HUES64 (cell line): ENCODE results near the gene HSPA1L.
"Not testable (repeated sequence)": the region's sequence is repeated elsewhere in the genome, so short reads cannot be mapped to it uniquely, and the experiment has no call there.

ENCODE experiments used
- H3K27ac ChIP-seq: 2 replicates; pipeline ENCODE4 v1.7.0; 2013; ENCODE audit warnings: low read depth, low read length, inconsistent platforms
- H3K27me3 ChIP-seq: 2 replicates; pipeline ENCODE4 v1.6.1; 2013; ENCODE audit warnings: mild to moderate bottlenecking, low read length; ENCODE audit not compliant: insufficient read depth
- H3K36me3 ChIP-seq: 2 replicates; pipeline ENCODE4 v1.6.1; 2013; ENCODE audit warnings: mild to moderate bottlenecking, low read length; ENCODE audit not compliant: insufficient read depth
- H3K4me1 ChIP-seq: 2 replicates; pipeline ENCODE4 v1.6.1; 2013; ENCODE audit warnings: mild to moderate bottlenecking, low read length, moderate library complexity; ENCODE audit not compliant: insufficient read depth
- H3K4me3 ChIP-seq: 2 replicates; pipeline ENCODE4 v1.5.1; 2013; ENCODE audit warnings: mild to moderate bottlenecking, low read length, moderate library complexity
- H3K9ac ChIP-seq: 2 replicates; pipeline ENCODE4 v1.6.1; 2013; ENCODE audit warnings: mild to moderate bottlenecking, low read depth, low read length
- H3K9me3 ChIP-seq: 2 replicates; pipeline ENCODE4 v1.6.1; 2013; ENCODE audit warnings: low read depth, low read length; ENCODE audit not compliant: insufficient read depth
- WGBS: fragments of 150-250, 120-280 bp; methylation state at CpG from one replicate; pipeline ENCODE4 v1.1.7; 2013; ENCODE audit warnings: missing lambda C conversion rate; 5-methylcytosine and 5-hydroxymethylcytosine counted together

Gene HSPA1L

DNA sequence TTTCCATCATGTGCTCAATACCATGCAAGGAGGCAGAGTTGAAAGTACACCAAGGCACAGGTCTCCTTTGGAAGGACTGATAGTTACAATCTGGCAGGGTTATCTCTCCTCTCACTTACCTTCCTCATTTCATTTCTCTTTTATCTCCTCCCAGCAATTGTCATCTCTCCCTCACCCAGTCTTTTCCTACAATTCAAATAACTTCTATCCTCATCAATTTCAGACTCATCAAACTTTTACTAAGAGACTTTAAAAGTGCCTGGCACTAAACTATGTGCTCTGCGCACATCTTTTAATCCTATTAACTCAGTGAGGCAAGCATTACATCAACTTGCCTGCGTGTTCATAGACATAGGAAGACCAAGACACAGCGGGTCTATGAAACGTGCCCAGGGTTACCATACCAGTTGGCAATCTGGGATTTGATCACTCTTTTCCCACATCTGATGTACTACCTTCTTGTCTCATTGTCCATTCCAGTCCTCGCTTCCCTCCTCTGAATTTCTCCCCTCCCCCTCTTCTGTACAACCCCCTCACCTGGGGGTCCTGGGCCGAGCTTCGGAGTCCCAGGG lies 20.7 kb downstream of the HSPA1L start:
- peak overlapping the region; percentile 96 for H3K4me3 ChIP-seq
- no peaks in the 10 kb centered on the region for H3K9me3 ChIP-seq
- H3K27me3 ChIP-seq = no peaks in the 10 kb centered on the region
- H3K27ac ChIP-seq = peak overlapping the region; percentile 94; the same call in 1 of the 2 replicates
- 0 out of 2 replicates have a peak, but pooled peaks cover 5% of the 10 kb centered on the region for H3K4me1 ChIP-seq
- H3K9ac ChIP-seq = peak overlapping the region; percentile 98
- H3K36me3 ChIP-seq = peaks cover 58% of the 10 kb centered on the region
- WGBS = 13% methylated on average over 7 of the region's 7 CpGs

DNA sequence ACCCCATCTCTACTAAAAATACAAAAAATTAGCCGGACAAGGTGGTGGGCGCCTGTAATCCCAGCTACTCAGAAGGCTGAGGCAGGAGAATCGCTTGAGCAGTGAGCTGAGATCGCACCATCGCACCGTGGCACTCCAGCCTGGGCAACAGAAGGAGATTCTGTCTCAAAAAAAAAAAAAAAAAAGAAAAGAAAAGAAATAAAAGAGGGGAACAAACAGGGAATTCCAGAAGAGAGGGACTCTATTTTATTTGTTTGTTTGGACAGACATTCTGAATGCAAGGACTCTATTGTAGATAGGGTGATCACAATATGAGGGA lies 21.2 kb downstream of the HSPA1L start:
- H3K9ac ChIP-seq = peak overlapping the region; percentile 98; the same call in 1 of the 2 replicates
- H3K27ac ChIP-seq = not testable (repeated sequence)

DNA sequence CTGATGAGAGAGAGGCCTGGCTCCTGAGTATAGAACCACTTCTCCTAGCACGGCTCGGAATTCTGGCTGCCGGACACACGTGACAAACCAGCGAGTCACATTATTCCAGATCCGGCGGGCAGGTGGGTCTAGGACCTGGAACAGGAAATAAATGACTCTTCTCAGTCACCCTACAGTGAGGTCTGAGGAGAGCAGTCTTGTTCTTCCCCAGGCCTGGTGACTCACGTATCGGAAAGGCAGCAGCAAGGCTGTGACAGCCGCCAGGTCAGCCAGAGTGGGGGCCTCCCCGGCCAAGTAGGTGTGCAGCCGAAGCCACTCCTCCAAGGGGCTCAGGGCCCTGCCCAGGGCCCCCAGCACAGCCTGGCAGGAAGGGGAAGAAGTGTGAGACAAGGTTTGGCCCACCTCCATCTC lies 22.3 kb downstream of the HSPA1L start:
- no peaks in the 10 kb centered on the region for H3K27me3 ChIP-seq
- WGBS = 96% methylated on average over 12 of the region's 12 CpGs
- no peak overlapping the region for H3K27ac ChIP-seq
- no peak overlapping the region for H3K9ac ChIP-seq
- 0 out of 2 replicates have a peak, but pooled peaks cover 5% of the 10 kb centered on the region for H3K4me1 ChIP-seq
- no peaks in the 10 kb centered on the region for H3K9me3 ChIP-seq
- peaks cover 54% of the 10 kb centered on the region for H3K36me3 ChIP-seq
- no peak overlapping the region for H3K4me3 ChIP-seq

More for the DNA sequence above, 21.2 kb downstream of the HSPA1L start:
- H3K9me3 ChIP-seq, H3K27me3 ChIP-seq, H3K4me1 ChIP-seq: not testable (repeated sequence)
- Histone ChIP-seq H3K4me3 (peak overlapping the region; percentile 96), H3K36me3 (peaks cover 60% of the 10 kb centered on the region)
- 93% methylated on average over 6 of the region's 6 CpGs for WGBS

DNA sequence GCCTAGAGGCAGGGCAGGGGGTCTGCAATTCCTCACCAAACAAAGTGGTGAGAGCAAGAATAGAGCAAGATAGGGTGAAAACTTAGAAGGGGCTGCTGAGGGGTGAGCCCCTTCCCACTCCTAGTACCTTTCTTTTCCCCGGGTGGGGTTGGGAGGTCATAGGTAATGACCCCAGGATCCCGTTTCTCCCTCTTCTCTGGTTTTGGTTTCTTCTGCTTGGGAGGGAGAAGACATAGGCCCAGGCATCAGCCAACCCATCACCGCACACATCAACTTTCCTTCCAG lies 23.1 kb downstream of the HSPA1L start:
- Histone ChIP-seq H3K27me3 (no peaks in the 10 kb centered on the region), H3K36me3 (peaks cover 53% of the 10 kb centered on the region), H3K9me3 (no peaks in the 10 kb centered on the region), H3K4me3 (no peak overlapping the region), H3K27ac (no peak overlapping the region), H3K9ac (no peak overlapping the region), H3K4me1 (0 out of 2 replicates have a peak, but pooled peaks cover 5% of the 10 kb centered on the region)
- 100% methylated on average over 2 of the region's 3 CpGs for WGBS

DNA sequence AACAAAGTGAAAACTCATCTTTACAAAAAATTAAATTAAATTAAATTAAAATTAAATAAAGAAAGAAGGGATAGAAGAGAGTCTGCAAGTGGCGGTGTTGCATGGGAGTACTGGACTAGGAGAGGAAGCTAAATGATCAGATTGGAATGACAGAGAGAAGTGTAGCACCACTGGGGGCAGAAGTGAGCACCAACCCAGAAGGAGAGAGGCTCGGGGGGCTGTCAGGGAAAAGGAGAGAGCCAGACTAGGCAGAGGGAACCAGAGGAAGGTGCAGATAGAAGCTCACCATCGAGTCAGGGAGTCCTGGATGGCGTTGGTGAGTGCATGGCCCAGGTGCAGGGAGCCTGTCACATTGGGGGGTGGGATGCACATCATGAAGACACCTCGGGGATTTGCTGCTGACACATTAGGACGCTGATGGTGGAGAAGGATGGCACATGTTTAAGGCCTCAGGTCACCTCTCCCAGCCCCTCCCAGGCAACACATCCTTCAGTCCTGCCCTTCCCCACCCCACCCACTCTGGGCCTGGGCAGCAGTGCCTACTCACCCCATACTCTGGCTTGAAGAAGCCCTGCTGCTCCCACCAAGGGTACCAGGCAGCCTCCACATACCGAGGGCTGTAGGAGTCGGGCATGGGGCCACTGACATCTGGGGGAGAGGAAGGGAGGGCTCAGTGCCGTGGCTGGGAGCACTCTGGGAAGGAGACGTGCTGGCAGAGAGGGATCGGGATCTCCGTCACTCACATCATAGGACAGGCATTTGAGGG lies 23.6 kb downstream of the HSPA1L start:
- H3K9ac ChIP-seq = no peak overlapping the region
- no peak overlapping the region for H3K4me3 ChIP-seq
- 0 out of 2 replicates have a peak, but pooled peaks cover 5% of the 10 kb centered on the region for H3K4me1 ChIP-seq
- 82% methylated on average over 12 of the region's 12 CpGs for WGBS
- H3K9me3 ChIP-seq = no peaks in the 10 kb centered on the region
- no peak overlapping the region for H3K27ac ChIP-seq
- H3K27me3 ChIP-seq = no peaks in the 10 kb centered on the region
- peaks cover 53% of the 10 kb centered on the region for H3K36me3 ChIP-seq

DNA sequence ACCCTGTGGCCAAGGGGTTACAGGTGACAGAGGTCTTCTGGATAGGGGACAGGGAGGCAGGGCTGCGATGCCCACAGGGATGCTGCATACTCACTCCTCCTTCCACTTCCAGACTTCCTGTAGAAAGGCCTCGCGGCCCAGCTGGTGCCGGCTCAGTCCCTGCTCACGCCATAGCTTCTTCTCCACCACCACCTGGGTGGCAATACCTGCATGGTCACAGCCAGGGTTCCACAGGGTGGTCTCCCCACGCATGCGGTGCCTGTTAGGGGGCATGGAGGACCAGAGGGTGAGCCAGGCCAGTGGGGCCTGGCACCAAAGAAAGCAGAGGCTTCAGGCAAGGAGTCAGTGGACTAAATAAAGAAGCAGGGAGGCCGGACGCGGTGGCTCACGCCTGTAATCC lies 29.6 kb downstream of the HSPA1L start:
- H3K36me3 ChIP-seq = peaks cover 82% of the 10 kb centered on the region
- H3K27me3 ChIP-seq = no peaks in the 10 kb centered on the region
- no peak overlapping the region for H3K9ac ChIP-seq
- no peaks in the 10 kb centered on the region for H3K9me3 ChIP-seq
- WGBS = 96% methylated on average over 11 of the region's 11 CpGs
- H3K4me3 ChIP-seq = no peak overlapping the region
- no peak overlapping the region for H3K27ac ChIP-seq
- H3K4me1 ChIP-seq = no peaks in the 10 kb centered on the region

DNA sequence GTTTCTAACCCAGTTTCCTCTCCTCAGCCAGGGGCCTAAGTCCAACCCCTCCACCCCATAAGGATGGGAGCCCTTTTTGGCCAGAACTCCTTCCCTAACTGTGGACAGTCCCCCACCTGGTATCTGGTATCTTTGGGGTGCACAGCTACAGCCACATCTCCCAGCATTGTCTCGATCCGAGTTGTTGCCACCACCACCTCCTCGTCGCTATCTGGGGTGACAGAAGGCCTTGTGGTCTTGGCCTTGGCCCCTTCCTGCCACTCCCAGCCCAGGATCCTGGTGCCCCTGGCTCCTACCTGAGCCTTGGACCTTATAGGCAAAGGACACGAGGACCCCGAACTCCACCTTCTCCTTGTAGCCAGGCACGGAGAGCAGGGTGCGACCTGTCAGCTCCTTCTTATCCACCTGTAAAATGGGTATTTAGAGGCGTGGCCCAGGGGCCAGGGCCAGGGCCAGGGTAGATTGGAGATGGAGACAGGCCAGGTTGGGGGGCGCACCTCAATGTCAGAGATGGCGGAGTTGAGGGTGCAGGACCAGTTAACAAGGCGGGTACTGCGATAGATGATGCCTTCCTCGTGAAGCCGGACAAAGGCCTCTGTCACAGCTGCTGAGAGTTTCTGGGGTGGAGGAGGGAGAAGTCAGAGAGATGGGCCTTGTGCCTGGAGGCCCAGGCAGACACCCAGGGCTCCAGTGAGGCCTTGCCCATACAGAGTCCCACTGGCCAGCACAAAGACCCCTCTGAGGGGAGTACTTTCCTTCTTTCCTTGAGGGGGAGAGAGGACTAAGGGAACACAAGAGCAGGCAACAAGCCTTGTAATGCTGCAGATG lies 30.8 kb downstream of the HSPA1L start:
- no peak overlapping the region for H3K4me3 ChIP-seq
- H3K9ac ChIP-seq = no peak overlapping the region
- H3K27ac ChIP-seq = no peak overlapping the region
- 95% methylated on average over 15 of the region's 15 CpGs for WGBS
- H3K36me3 ChIP-seq = peaks cover 86% of the 10 kb centered on the region
- no peaks in the 10 kb centered on the region for H3K4me1 ChIP-seq
- H3K27me3 ChIP-seq = no peaks in the 10 kb centered on the region
- H3K9me3 ChIP-seq = no peaks in the 10 kb centered on the region

DNA sequence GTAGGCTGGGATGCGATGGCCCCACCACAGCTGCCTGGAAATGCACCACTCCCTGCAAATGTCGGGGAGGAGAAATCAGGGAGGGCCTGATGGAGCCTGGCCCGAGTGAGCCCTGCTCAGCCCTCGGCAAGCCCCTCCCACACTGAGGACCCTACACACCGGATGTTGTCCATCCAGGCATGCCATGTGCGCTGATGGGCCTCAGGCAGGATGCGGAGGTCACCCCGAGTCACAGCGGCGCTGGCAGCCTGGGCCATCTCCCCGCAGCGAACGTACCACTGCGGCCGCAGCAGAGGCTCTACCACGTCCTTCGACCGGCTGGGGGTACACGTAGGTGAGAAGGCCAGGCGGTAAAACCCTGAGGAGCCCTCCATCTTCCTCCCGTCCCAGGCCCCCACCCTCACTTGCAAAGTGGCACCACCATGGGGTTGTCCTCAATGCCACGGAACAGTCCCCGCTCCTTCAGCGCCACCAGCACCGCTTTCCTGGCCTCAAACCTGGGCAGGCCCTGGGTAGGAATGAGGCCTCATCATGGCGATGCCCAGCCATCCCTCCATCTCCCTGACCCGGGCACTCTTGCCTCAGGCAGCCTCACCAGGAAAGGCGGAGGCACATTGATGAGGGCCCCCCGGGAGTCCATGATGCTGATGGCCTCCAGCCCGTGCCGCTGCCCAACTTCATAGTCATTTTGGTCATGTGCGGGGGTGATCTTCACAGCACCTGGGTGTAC lies 32.8 kb downstream of the HSPA1L start:
- Histone ChIP-seq H3K9ac (no peak overlapping the region), H3K4me3 (no peak overlapping the region), H3K27me3 (no peaks in the 10 kb centered on the region), H3K4me1 (no peaks in the 10 kb centered on the region), H3K27ac (no peak overlapping the region), H3K9me3 (no peaks in the 10 kb centered on the region), H3K36me3 (peaks cover 91% of the 10 kb centered on the region)
- 96% methylated on average over 32 of the region's 32 CpGs for WGBS

DNA sequence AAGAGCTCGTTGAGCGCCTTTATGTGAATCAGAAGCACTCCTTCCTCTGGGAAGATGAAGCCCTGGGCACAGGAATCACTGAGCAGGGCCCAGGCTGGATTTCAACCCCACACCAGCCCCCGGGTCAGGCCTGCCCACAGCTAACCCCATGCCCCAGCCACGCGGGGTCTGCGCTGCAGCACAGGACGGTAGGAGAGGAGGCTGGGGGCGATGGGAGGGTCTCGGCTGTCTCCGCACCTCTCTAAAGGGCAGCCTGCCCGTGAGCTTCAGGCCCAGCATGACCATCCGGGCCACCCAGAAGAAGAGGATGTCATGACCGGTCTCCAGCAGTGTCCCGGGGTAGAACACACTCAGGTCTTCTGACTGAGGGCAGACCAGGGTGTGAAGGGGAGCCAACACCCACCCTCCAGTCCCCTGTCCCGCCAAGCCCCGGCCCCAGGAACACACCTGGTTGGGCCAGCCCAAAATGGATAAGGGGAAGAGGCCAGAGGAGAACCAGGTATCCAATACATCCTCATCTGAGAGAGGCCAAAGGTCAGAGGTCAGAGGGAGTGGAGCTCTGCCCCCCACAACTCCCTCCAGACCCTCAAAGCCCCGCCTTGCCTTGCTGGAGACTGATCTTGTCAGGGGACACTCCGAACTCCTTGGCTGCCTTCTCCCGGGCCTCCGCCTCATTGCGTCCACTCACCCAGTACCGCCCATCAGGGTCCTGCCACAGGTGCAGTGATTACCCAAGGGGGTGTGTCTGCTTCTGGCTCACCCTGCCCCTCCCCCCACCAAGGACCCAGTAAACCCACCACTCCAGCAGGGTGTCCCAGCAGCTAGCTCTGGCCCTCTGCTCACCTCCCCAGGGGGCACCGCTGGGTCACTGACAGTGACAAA lies 33.6 kb downstream of the HSPA1L start:
- Histone ChIP-seq H3K4me3 (no peak overlapping the region), H3K27me3 (no peaks in the 10 kb centered on the region), H3K27ac (no peak overlapping the region), H3K36me3 (peaks cover 83% of the 10 kb centered on the region), H3K9me3 (no peaks in the 10 kb centered on the region), H3K4me1 (no peaks in the 10 kb centered on the region), H3K9ac (no peak overlapping the region)
- 96% methylated on average over 23 of the region's 23 CpGs for WGBS

DNA sequence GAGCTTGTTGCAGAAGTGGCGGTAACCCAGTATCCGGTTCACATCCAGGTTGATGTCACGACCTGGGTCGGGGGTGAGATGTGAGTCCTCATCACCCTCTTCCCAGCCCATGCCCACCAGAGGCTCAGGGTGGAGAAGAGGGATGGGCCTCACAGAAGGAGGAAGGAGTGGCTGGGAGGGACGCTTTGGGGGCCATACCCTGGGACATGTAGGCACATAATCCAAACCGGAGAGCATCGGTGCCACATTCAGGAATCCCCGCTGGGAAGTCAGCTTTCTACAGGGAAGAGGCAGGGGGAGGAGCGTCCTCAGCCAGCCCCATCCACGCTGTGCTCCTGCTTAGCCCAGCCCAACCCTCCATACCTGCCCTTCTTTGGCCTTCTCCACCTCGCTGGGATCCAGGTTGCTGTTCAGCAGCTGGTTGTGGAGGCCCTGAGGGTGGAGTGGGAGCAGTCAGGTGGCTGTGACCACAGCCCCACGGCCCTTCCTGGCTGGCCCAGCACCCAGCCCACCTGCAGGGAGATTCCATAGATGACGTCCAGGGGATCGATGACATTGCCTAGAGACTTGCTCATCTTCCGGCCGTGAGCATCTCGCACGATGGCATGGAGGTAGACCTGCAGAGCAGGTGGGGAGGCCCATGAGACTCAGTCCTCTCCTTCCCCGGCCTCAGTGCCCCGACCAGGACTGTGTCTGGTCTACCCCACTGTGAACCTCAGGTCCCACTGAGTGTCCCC lies 34.4 kb downstream of the HSPA1L start:
- no peaks in the 10 kb centered on the region for H3K9me3 ChIP-seq
- no peak overlapping the region for H3K4me3 ChIP-seq
- WGBS = 95% methylated on average over 20 of the region's 20 CpGs
- no peaks in the 10 kb centered on the region for H3K4me1 ChIP-seq
- no peak overlapping the region for H3K27ac ChIP-seq
- H3K27me3 ChIP-seq = no peaks in the 10 kb centered on the region
- H3K36me3 ChIP-seq = peaks cover 78% of the 10 kb centered on the region
- no peak overlapping the region for H3K9ac ChIP-seq
